ENCODE results near the gene ATF2.

Gene ATF2

GRCh38 chr2:175167792-175168563 lies at the start of gene ATF2:
Gene ATF2 (minus strand): TSS chr2:175168203. CDS start chr2:175136443, 31,760 bp downstream.
- peak; percentile 98 for DNase-seq

GRCh38 chr2:175207741-175208438 lies 39.9 kb upstream of the ATF2 start:
- DNase-seq = no peak

DNA sequence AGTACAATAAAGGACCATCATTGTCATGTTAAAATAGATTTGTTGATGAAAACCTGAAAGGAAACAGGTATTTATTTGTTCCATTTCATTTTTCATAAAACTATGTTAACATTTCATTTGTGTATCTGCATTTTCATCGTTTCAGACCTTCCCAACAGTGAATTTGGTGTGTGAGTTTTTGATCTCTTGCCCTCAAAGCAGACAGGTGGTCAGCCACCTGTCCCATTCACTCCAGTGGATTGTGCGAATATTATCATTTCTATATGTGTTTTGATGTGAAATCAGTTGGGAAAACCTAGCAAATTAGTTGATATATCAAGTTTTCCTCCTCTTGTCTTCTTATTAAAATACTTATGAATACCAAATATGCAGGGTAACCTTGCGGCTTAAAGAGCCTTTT lies 38.9 kb upstream of the ATF2 start:
- no peak for DNase-seq

- no peak for DNase-seq
Observed at GRCh38 chr2:175205523-175205922, 37.5 kb upstream of the ATF2 start.

DNA sequence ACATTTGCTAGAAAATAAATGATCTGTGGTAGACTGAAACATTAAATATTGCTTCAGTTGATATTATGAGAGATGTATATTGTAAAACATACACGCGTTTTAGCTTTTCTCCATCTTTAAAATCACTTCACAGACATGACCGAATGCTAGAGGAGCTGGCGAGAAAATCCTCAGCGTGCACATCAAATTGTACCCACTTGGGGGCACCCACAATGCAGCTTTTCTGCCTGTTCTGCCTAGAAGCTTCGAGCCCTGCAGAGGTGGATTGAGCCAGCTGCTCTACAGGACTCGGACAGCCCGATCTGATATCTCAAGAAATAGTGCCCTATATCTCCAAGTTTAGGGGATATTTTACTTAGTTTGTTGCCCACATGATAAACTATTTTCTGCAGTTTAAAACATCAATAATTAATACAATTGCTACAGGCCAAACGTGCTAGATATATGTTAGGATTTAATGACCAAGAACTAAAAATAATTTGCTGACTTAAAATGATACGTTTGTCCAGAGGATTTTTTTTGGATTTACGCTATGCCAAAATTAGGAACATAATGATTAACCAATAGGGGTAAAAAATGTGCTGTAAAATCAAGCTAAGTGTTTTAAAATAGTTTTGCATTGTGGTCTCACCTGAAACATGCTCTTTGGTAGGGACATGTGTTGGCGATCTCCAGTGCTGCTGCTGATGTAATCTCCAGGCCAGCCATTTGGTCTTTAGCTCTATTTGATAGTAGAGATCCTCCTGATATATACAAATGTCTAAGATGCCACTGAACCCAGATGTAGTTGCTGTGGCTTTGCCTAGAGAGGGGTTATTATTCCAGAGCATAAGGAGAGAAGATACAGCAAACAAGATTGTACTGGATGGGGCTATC lies 35.9 kb upstream of the ATF2 start:
- no peak for DNase-seq

- no peak for DNase-seq
Observed at GRCh38 chr2:175195012-175195411, 27.0 kb upstream of the ATF2 start.

GRCh38 chr2:175188761-175189160 lies 20.8 kb upstream of the ATF2 start:
- DNase-seq = no peak

DNA sequence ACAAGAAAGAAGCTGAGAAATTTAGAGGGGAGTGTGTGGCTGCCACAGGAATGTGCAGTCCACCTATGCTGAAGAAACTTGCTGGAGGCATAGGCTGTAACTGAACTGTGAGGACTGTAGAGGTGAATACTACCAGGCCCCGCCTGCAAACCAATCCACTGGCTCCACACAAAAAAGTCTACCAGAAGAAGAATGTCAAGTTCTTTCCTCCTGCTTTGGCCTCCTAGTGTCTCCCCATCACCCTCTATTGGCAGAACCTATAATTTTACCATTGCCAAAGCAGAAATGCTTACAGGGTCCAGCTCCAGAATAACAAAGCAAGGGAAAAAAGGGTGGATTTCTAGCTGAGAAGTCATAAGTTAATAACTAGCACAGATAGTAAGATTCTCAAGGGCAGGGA lies 19.4 kb upstream of the ATF2 start:
- no peak for DNase-seq

DNA sequence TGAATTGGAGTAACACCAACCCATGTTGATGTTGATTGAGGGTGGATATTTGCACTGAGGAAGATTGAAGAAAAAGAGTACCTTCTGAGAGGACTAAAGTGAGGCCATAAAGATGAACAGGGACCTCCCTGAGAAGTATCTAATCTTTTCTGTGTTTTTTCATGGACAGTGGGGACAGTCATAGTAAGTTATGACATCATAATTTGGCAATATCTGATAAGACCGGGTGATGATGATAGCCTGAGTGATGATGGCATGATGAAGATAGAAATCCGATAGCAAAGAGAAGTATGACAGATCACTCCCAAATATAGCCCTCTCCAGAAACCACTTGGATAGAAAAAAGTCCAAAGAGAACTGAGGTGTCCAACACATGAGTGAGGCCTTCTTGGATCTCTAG lies 15.7 kb upstream of the ATF2 start:
- no peak for DNase-seq

DNA sequence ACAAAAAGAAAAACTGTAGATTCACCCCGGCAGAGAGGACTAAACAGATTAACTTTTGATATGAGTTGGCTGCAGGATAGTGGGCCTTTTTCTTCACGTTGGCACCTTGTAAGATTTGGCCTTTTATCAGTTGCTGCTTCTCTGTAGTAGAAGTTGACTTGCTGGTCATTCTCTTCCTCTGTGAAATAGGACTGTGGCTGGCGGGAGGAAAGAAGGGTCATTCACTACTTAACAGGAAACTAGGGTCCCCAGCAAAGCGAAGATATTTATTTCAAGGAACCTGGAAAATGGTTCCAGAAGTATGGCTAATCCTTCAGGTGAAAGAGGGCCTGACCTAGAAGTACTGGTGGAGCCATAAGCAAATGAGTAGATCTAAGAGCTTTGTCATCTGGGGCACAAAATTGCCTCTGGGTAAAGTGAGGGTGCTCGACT lies 13.9 kb upstream of the ATF2 start:
- no peak for DNase-seq

DNA sequence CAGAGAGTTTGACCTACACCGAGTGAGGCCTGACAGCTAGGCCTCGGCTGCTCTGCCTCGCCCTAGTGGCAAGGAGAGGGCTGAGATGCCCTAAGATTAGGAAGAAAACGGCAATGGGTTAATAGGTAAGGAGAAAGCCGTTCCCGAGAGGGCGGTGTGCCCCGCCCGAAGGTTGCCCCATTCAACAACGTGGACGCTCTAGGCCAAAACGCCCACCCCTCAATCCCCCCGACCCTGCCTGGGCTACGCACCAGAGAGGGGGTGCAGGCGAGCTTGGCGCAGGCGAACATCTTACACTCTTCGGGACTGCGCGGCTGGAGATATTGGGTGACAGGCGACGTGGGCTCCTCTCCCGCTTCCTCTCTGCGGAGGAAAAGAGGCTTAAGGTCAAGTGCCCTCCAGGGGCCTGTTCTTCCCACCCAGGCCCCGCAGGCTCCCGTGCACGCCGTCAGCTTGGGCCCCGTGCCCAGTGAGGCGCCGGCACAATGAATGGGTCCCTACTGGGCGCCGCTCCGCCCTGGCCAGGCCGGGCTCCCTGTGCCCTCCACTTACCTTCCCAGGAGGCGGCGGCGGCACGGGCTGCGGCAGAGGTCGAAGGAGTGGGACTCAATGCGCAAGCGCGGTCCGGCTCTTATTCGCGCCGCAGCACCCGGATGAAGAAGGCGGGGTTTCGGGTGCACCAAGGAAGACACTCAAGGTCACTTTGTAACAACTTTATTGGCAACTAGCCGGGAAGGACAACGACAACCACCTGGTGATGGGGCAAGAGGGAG lies 13.3 kb upstream of the ATF2 start, which contains the start of gene ATP5MC3:
ATP5MC3 (minus strand) TSS at position 607 of the 773 bp plus-strand sequence; CDS start at position 290, 317 bp downstream.
- DNase-seq = peak; percentile 90

DNA sequence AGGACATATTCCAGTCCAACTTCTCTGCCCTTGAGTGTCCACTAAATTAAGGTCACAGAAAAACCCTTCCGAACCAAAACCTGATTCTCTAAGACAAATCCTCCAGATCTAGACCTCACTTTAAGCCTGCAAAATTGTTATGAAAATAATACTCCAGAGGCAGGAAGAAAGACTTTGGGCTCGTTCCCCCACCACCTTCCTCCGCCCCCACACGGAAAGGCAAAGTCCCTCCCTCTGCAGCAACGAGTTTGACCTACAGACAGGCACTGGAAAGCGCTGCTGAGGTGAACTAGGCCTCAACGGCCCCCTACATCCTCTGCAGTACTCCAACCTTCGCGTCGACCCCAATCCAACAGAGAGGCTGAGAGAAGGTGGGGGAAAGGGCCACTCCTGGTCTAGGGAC lies 12.7 kb upstream of the ATF2 start:
- peak; percentile 14 for DNase-seq

DNA sequence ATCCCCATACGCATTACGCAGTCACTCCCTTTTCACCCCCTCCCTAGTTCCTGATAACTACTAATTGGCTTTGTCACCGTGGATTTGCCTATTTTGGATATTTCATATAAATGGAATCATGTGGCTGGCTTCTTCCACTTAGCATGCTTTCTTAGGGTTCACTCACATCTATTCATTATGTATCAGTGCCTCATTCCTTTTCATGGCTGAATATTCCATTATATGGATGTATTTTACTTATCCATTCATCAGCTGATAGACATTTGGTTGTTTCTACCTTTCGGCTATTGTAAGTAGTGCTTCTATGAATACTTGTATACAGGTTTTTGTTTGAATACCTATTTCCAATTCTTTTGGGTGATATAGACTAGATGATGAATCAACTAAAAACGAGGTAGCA lies 8.6 kb upstream of the ATF2 start:
- DNase-seq = no peak

GRCh38 chr2:175175896-175176295 lies 7.9 kb upstream of the ATF2 start:
- no peak for DNase-seq

- DNase-seq = no peak
Observed at GRCh38 chr2:175175320-175175719, 7.3 kb upstream of the ATF2 start.

GRCh38 chr2:175170659-175171304 lies 2.8 kb upstream of the ATF2 start:
- no peak for DNase-seq

GRCh38 chr2:175169191-175169590 lies 1.2 kb upstream of the ATF2 start:
- DNase-seq = no peak

GRCh38 chr2:175168564-175168945 lies 552 bp upstream of the ATF2 start:
- no peak for DNase-seq

DNA sequence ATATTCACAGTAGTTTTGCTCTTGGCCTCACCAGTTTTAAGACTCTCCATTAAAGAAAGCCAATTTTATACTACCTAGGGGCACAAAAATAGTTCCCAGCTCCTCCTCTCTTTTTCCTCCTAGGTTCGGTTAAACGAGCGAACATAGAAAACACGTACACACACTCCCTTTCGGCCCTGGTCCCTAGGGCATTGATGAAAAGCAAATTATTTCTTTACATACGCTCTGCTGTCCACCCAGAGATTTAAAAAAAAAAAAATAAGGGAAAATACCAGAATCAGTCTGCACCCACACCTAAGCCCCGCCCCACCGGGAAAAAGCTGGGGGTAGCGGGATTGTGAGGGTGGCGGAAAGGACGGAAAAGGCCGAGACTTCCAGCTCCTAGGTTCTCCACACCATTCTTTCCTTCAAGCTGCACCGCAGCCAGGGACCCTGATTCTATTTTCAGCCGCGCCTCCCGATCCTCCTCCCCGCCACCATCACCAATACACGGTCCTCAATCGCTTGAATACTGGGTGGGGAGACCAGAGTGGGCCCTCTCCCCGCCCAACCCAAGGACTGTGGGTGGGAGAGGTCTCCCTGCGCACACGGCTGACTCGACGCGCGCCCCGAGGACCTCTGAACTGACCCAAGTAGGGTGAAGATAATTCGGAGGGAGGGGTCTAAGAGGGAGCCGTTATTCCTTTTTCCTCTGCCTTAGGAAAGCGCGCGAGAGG lies 769 bp downstream of the ATF2 start:
- no peak for DNase-seq

GRCh38 chr2:175166216-175166824 lies 1.7 kb downstream of the ATF2 start:
- DNase-seq = no peak

GRCh38 chr2:175164235-175164634 lies 3.8 kb downstream of the ATF2 start:
- no peak for DNase-seq

Measured in GF-D8 (cell line).